ENCODE results near the gene BNC2.

- TF ChIP-seq CTCF (IDR thresholded peaks at IDR 0.05; ENCODE audit: poor library complexity): no peak
- no peak for TF ChIP-seq EZH2phosphoT487 (IDR thresholded peaks at IDR 0.05; ENCODE audit: low read depth, severe bottlenecking, unreplicated experiment)
- TF ChIP-seq EZH2 (IDR thresholded peaks at IDR 0.05; ENCODE audit: borderline replicate concordance): no peak
Observed at GRCh38 chr9:16442622-16443021, 427.8 kb downstream of the BNC2 start.
